Keratinocyte (primary cell): ENCODE measurements around the gene FRMD1. TPM values are rescaled to one million over a fixed set of nuclear protein-coding genes. Genes with fewer than 3 reads are reported as not detected.

Experiments
- DNase-seq: peaks from one replicate; pipeline ENCODE4 v3.0.0-alpha.2; 2011; ENCODE audit warnings: low read depth, missing footprints, low spot score
- FAIRE-seq: peaks from 2 replicates; lab custom pipeline; 2011; peaks lifted over from hg19 to GRCh38; lab: Jason Lieb, UNC
- H2AFZ ChIP-seq: 2 replicates; pipeline ENCODE4 v1.6.0; 2012; ENCODE audit warnings: low read length, control low read depth, inconsistent platforms; ENCODE audit not compliant: control insufficient read depth
- H3K27ac ChIP-seq: 2 replicates; pipeline ENCODE4 v1.5.1; 2011; ENCODE audit warnings: low read length; ENCODE audit not compliant: control insufficient read depth, insufficient read depth
- H3K27me3 ChIP-seq: 3 replicates; pipeline ENCODE4 v1.6.0; 2011; ENCODE audit warnings: low read length; ENCODE audit not compliant: control insufficient read depth, insufficient read depth; ENCODE audit errors: extremely low read depth
- H3K36me3 ChIP-seq, 2 experiments: 2 replicates in 1 of 2; 3 replicates in 1 of 2; pipeline ENCODE4 v1.5.1; 2011; ENCODE audit warnings: low read length in 2 of 2, mild to moderate bottlenecking in 1 of 2; ENCODE audit not compliant: control insufficient read depth in 2 of 2, insufficient read depth in 2 of 2; ENCODE audit errors: extremely low read depth in 1 of 2
- H3K4me1 ChIP-seq: 3 replicates; pipeline ENCODE4 v1.5.1; 2011; ENCODE audit warnings: low read length; ENCODE audit not compliant: control insufficient read depth, insufficient read depth; ENCODE audit errors: extremely low read depth
- H3K4me2 ChIP-seq: 3 replicates; pipeline ENCODE4 v1.6.0; 2011; ENCODE audit warnings: low read depth, low read length; ENCODE audit not compliant: control insufficient read depth, insufficient read depth; ENCODE audit errors: extremely low read depth
- H3K4me3 ChIP-seq, 3 experiments: fragments of 200-600 bp in 1 of 3; sonication (generic) in 1 of 3; 2 replicates in 2 of 3; 3 replicates in 1 of 3; pipeline ENCODE4 v1.5.1; 2011 to 2016; ENCODE audit warnings: low read length in 3 of 3, mild to moderate bottlenecking in 3 of 3, control low read depth in 2 of 3, inconsistent platforms in 1 of 3, low read depth in 1 of 3, mixed read lengths in 1 of 3, mixed run types in 1 of 3, moderate library complexity in 1 of 3; ENCODE audit not compliant: control insufficient read depth in 2 of 3, insufficient read depth in 2 of 3; ENCODE audit errors: extremely low read depth in 1 of 3
- H3K79me2 ChIP-seq: 2 replicates; pipeline ENCODE4 v1.6.0; 2012; ENCODE audit warnings: low read length; ENCODE audit not compliant: control insufficient read depth, insufficient read depth
- H3K9ac ChIP-seq: 3 replicates; pipeline ENCODE4 v1.6.0; 2011; ENCODE audit warnings: low read length; ENCODE audit not compliant: control insufficient read depth, insufficient read depth; ENCODE audit errors: extremely low read depth
- H3K9me1 ChIP-seq: 3 replicates; pipeline ENCODE4 v1.6.0; 2011; ENCODE audit warnings: low read length; ENCODE audit not compliant: control insufficient read depth, insufficient read depth; ENCODE audit errors: extremely low read depth
- H3K9me3 ChIP-seq: 2 replicates; pipeline ENCODE4 v1.5.1; 2012; ENCODE audit warnings: low read depth, low read length; ENCODE audit not compliant: control insufficient read depth
- H4K20me1 ChIP-seq: 3 replicates; pipeline ENCODE4 v1.6.0; 2011; ENCODE audit warnings: low read length; ENCODE audit not compliant: control insufficient read depth, insufficient read depth; ENCODE audit errors: extremely low read depth
- EZH2 ChIP-seq: IDR thresholded peaks from one replicate; pipeline ENCODE4 v1.6.1; 2012; ENCODE audit warnings: inconsistent platforms, mild to moderate bottlenecking, low read length, moderate library complexity
- dilution Hi-C: fragments of 300-500 bp; cut with MboI; formaldehyde crosslinking; loops from one replicate; pipeline ENCODE4 v1.7.0; 2020; ENCODE audit warnings: low sequenced_read_pairs; ENCODE audit not compliant: extremely low pct_ligation_motif_present
- polyA plus RNA-seq, 5 experiments: library from polyadenylated mRNA; depleted of rRNA in 3 of 5; stranded (reverse) in 3 of 5; stranded (forward) in 1 of 5; unstranded in 1 of 5; fragments of >200 nt; gene quantifications; 1 replicate in 1 of 5; 2 replicates in 3 of 5; 3 replicates in 1 of 5; pipeline versions ENCODE4 v1.2.1 to v1.2.3, GENCODE V29; 2011 to 2012; ENCODE audit warnings: missing spikeins in 2 of 5, low read depth in 1 of 5, low replicate concordance in 1 of 5
- TF ChIP-seq, protein P1 (sequence below), 3 experiments: IDR thresholded peaks in 1 of 3; conservative IDR thresholded peaks in 1 of 3; optimal IDR thresholded peaks in 1 of 3; 2 replicates in 2 of 3; 3 replicates in 1 of 3; pipeline versions ENCODE3 to v1.5.1; 2011; ENCODE audit warnings: low read length in 3 of 3, mild to moderate bottlenecking in 3 of 3, moderate library complexity in 2 of 3, control low read depth in 1 of 3, inconsistent platforms in 1 of 3; ENCODE audit not compliant: insufficient read depth in 2 of 3; ENCODE audit errors: extremely low read depth in 1 of 3

Gene FRMD1
- polyA plus RNA-seq, 1 donor (not counting 4 experiments of a cell fraction or from before 2014, with no cell fraction given): not detected

DNA sequence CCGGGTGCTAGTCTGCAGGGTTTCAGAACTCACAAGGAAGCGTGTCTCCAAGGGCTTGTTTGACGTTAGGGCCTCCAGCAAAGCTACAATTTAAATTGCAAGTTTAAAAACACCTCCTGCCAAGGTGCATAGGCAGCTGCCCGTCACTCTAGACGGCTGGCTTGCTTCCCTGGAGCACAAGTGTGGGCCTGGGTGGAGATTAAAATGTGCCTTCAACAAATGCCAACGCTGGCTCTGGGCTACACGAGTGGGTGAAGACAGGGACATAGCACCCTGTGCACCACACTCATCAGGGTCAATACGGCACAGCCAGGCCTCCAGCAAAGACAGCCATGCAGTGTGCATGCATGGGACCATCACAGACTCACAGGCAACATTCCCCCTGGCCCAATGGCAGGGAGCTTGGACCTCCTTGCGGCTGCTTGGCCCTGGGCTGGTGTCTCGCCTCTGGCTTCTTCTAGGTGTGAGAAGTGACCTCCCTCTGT is 48.4 kb upstream of the FRMD1 start:
- Histone ChIP-seq H3K79me2 (no peaks in the 10 kb centered on the region), H3K9me3 (no peaks in the 10 kb centered on the region), H3K27me3 (peaks cover 13% of the 10 kb centered on the region), H4K20me1 (no peaks in the 10 kb centered on the region), H2AFZ (no peak overlapping the region), H3K36me3 (no peaks in the 10 kb centered on the region), H3K4me2 (no peak overlapping the region), H3K9me1 (no peaks in the 10 kb centered on the region), H3K27ac (no peak overlapping the region), H3K4me1 (no peaks in the 10 kb centered on the region), H3K4me3 (no peak overlapping the region), H3K9ac (no peak overlapping the region)
- DNase-seq: no peak
- TF ChIP-seq, protein P1, sequence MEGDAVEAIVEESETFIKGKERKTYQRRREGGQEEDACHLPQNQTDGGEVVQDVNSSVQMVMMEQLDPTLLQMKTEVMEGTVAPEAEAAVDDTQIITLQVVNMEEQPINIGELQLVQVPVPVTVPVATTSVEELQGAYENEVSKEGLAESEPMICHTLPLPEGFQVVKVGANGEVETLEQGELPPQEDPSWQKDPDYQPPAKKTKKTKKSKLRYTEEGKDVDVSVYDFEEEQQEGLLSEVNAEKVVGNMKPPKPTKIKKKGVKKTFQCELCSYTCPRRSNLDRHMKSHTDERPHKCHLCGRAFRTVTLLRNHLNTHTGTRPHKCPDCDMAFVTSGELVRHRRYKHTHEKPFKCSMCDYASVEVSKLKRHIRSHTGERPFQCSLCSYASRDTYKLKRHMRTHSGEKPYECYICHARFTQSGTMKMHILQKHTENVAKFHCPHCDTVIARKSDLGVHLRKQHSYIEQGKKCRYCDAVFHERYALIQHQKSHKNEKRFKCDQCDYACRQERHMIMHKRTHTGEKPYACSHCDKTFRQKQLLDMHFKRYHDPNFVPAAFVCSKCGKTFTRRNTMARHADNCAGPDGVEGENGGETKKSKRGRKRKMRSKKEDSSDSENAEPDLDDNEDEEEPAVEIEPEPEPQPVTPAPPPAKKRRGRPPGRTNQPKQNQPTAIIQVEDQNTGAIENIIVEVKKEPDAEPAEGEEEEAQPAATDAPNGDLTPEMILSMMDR (optimal IDR thresholded peaks at IDR 0.05 in 1 of 3, IDR thresholded peaks at IDR 0.05 in 1 of 3, conservative IDR thresholded peaks at IDR 0.05 in 1 of 3; ENCODE audit: extremely low read depth in 1 of 3, insufficient read depth in 2 of 3, low read length in 3 of 3): no peak
- TF ChIP-seq EZH2: no peak
- no peak for FAIRE-seq
- dilution Hi-C loops: no loop called here

DNA sequence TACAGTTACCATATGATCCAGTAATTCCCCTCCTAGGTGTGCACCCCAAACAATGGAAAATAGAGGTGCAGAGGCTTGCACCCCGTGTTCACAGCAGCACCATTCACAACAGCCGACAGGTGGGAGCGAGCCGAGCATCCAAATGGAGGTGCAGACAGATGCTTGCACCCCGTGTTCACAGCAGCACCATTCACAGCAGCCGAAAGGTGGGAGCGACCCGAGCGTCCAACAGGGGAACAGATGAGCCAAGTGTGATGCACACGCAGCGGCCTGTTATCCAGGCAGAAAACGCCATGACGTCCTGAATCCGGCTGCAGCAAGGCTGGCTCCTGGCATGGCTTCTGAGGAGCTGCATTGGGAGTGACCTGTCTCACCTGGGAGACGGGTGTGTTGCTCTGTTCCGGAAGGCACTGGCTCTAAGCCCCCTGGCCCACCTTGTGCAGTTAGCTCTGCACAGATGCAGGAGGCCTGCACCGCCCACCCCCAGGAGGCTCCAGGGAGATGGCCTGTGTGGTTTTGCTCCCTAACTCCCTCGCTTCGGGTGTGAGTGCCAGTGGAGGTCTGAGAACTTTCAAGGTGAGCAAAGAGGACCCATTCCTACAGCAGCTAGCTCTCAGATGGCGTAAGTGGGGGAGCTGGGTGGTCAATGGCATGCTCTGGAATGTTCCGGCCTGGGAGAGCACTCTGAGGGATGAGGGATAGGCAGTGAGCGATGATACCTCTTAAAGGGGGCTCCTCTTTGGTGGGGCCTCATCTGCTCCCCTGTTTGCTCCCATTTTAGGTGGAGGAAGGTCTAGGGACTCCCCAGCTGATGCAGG is 47.8 kb upstream of the FRMD1 start:
- no peak for FAIRE-seq
- H3K9me1 ChIP-seq: no peaks in the 10 kb centered on the region

More for the DNA sequence above, 47.8 kb upstream of the FRMD1 start:
- no peaks in the 10 kb centered on the region for H3K4me1 ChIP-seq
- H3K27ac ChIP-seq: no peak overlapping the region
- H3K79me2 ChIP-seq: no peaks in the 10 kb centered on the region
- H4K20me1 ChIP-seq: no peaks in the 10 kb centered on the region
- peaks cover 11% of the 10 kb centered on the region for H3K27me3 ChIP-seq
- H3K9ac ChIP-seq: no peak overlapping the region
- dilution Hi-C loops: no loop called here
- H2AFZ ChIP-seq: no peak overlapping the region
- H3K4me3 ChIP-seq: no peak overlapping the region
- no peak for TF ChIP-seq EZH2
- TF ChIP-seq, protein P1 (optimal IDR thresholded peaks at IDR 0.05 in 1 of 3, IDR thresholded peaks at IDR 0.05 in 1 of 3, conservative IDR thresholded peaks at IDR 0.05 in 1 of 3; ENCODE audit: extremely low read depth in 1 of 3, insufficient read depth in 2 of 3, low read length in 3 of 3): no peak
- no peak for DNase-seq
- no peaks in the 10 kb centered on the region for H3K9me3 ChIP-seq
- no peaks in the 10 kb centered on the region for H3K36me3 ChIP-seq
- no peak overlapping the region for H3K4me2 ChIP-seq
